SIG-M5 (cell line): Measurements from ENCODE around the gene DCAF10.
"Not testable (repeated sequence)": the region's sequence is repeated elsewhere in the genome, so short reads cannot be mapped to it uniquely, and the experiment has no call there.

Source experiments
- DNase-seq: peaks from one replicate; lab custom pipeline; 2025; lab: John Stamatoyannopoulos, UW

Gene DCAF10

GRCh38 chr9:37862530-37862929 lies 61.9 kb downstream of the DCAF10 start:
- no peak for DNase-seq

- no peak for DNase-seq
These were observed 69.6 kb downstream of the DCAF10 start for GRCh38 chr9:37870081-37870798.

- no peak for DNase-seq
These were observed 70.2 kb downstream of the DCAF10 start for GRCh38 chr9:37870799-37871176.

- DNase-seq, result no peak
These were observed 73.4 kb downstream of the DCAF10 start for GRCh38 chr9:37873955-37874354.

- no peak for DNase-seq
These were observed 75.8 kb downstream of the DCAF10 start for GRCh38 chr9:37876376-37876775.

- no peak for DNase-seq
These were observed 80.4 kb downstream of the DCAF10 start for GRCh38 chr9:37880916-37881479.

- peak; percentile 5 for DNase-seq
These were observed 87.5 kb downstream of the DCAF10 start for GRCh38 chr9:37887977-37888583.

- DNase-seq, result no peak
These were observed 88.9 kb downstream of the DCAF10 start for GRCh38 chr9:37889536-37889935.

GRCh38 chr9:37891042-37891441 lies 90.4 kb downstream of the DCAF10 start:
- not testable (repeated sequence) for DNase-seq

GRCh38 chr9:37892063-37892462 lies 91.5 kb downstream of the DCAF10 start:
- DNase-seq, result no peak

- DNase-seq, result no peak
These were observed 97.1 kb downstream of the DCAF10 start for GRCh38 chr9:37897665-37898064.

GRCh38 chr9:37899041-37899440 lies 98.4 kb downstream of the DCAF10 start:
- DNase-seq, result no peak

GRCh38 chr9:37902131-37902530 lies 101.5 kb downstream of the DCAF10 start:
- DNase-seq, result no peak

- DNase-seq, result no peak
These were observed 102.4 kb downstream of the DCAF10 start for GRCh38 chr9:37902796-37903646.

GRCh38 chr9:37903647-37904444 lies 103.2 kb downstream of the DCAF10 start, which contains the start of gene SLC25A51:
Gene SLC25A51, minus strand, starts transcription at chr9:37904127. Its CDS starts 15,577 bp downstream, at chr9:37888550.
- DNase-seq, result peak; percentile 24

GRCh38 chr9:37904445-37905130 lies 104.0 kb downstream of the DCAF10 start:
- no peak for DNase-seq

GRCh38 chr9:37905131-37905505 lies 104.5 kb downstream of the DCAF10 start:
- DNase-seq, result no peak

- no peak for DNase-seq
These were observed 105.2 kb downstream of the DCAF10 start for GRCh38 chr9:37905776-37906175.

- no peak for DNase-seq
These were observed 106.0 kb downstream of the DCAF10 start for GRCh38 chr9:37906312-37907239.

- no peak for DNase-seq
These were observed 107.7 kb downstream of the DCAF10 start for GRCh38 chr9:37908283-37908682.
